ENCODE results near the gene ZNRF3. TPM values are rescaled to one million over a fixed set of nuclear protein-coding genes. Genes with fewer than 3 reads are reported as not detected.

ZNRF3 gene
- total RNA-seq, 1 donor from 2014 or later, result 0.69 TPM

DNA sequence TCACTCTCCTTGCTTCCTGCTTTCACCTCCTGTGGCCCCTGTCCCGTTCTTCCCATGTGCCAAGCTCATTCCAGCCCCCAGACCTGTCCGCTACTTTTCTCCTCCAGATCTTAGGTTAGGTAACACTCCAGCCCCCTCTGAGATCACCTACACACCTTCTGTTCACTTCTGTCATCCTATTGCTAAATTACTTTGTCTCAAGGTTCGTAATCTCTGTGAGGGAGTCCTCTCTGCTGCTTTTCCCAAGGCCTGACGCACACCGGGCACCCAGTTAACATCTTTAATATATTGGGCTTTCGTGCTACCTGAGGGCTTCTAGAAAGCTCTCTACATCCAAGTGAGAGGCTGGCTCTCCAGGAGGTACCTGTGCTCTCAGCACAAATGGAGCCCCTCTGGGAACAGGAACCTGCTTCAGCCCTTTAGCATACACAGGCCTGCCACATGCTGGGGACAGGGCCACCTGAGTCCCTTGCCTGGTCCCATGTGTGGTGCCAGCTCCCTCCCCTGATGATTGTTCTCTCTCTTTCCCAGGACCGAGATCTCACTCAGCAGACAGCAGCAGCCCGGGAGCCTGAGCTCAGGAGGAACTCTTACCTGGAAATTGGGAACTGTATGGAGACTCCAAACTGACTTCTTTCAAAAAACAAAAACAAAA, 169.8 kb downstream of the ZNRF3 start:
- DNase-seq (no peak), ATAC-seq (ENCODE audit: low read depth) (no peak)
- H3K4me3 Mint-ChIP-seq, result no peak overlapping the region
- TF ChIP-seq, protein P1, sequence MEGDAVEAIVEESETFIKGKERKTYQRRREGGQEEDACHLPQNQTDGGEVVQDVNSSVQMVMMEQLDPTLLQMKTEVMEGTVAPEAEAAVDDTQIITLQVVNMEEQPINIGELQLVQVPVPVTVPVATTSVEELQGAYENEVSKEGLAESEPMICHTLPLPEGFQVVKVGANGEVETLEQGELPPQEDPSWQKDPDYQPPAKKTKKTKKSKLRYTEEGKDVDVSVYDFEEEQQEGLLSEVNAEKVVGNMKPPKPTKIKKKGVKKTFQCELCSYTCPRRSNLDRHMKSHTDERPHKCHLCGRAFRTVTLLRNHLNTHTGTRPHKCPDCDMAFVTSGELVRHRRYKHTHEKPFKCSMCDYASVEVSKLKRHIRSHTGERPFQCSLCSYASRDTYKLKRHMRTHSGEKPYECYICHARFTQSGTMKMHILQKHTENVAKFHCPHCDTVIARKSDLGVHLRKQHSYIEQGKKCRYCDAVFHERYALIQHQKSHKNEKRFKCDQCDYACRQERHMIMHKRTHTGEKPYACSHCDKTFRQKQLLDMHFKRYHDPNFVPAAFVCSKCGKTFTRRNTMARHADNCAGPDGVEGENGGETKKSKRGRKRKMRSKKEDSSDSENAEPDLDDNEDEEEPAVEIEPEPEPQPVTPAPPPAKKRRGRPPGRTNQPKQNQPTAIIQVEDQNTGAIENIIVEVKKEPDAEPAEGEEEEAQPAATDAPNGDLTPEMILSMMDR (IDR thresholded peaks at IDR 0.05), result no peak
- POLR2A ChIA-PET, result no interaction called here
- H3K4me1 Mint-ChIP-seq, result no peaks in the 10 kb centered on the region
- no peak overlapping the region for H3K27ac Mint-ChIP-seq
- intact Hi-C loops (cut with micrococcal nuclease), result no loop called here
- peaks cover 5% of the 10 kb centered on the region for H3K27me3 Mint-ChIP-seq
- H3K36me3 Mint-ChIP-seq (ENCODE audit: low read depth), result peaks cover 2% of the 10 kb centered on the region
- CTCF ChIA-PET, result interaction anchor here (1.1 to 1.3 kb wide), 2 partner anchors 10 to 12 kb away, joined by 3 to 4 read pairs; no protein-coding TSS in a partner anchor
- H3K9me3 Mint-ChIP-seq, result no peaks in the 10 kb centered on the region

DNA sequence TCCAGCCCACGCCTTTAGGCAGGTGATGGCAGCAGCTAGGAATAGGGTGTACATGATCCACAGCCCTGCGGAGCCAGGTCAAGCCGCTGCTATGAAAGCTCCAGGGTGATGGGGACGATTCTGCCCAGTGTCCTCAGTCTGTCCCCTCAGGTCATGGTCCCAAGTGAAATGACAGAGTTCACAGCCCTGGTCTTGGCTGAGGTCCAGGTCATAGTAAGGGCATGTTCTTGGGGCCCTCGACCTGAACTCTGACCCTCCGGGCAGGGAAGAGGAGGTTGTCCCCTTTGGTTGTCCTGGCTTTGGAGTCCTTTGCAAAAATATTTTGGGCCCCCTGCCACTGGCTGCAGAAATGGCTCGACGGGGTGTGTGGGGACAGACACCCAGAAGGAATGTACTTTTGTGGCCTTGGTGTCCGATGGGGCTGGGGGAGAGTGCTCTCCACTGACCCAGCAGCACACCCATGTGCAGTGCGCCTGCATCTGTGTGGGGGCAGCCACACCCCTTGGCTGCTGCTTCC, 170.9 kb downstream of the ZNRF3 start:
- no peak overlapping the region for H3K4me3 Mint-ChIP-seq

DNA sequence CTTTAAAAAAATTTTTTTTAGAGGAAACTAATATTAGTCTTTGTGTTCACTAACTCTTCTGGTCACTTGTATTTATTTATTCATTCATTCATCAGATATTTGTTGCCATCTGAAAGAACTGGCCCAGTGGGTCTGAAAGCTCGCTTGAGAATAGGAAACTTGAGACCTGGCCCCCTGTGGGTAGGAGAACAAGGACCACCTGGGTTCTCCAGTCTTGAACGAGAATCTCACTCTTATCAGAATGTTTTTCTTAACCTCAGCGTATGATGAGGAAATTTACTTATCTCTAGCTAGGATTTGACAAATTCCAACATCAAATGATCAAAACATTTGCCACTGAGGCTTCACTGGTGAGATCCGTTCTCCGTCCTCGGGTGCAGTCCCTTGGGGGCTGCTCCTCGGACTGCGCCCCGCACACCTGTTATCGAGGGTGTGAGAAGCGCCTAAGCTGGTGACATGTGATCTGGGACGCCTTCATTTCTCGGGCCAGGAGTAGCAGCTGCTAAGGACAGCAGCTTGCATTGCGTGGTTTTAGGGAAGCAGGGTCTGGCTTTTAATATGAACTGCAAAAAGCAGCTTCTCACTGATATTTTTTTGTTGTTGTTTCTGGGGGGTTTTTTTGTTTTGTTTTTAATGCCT, 171.9 kb downstream of the ZNRF3 start:
- TF ChIP-seq, protein P1 (IDR thresholded peaks at IDR 0.05), result no peak
- Mint-ChIP-seq H3K4me1 (no peaks in the 10 kb centered on the region), H3K27ac (no peak overlapping the region), H3K9me3 (no peaks in the 10 kb centered on the region), H3K36me3 (ENCODE audit: low read depth) (no peaks in the 10 kb centered on the region), H3K4me3 (no peak overlapping the region), H3K27me3 (peaks cover 14% of the 10 kb centered on the region)
- ChIA-PET POLR2A (no interaction called here), CTCF (interaction anchor here (1.4 kb wide), 1 partner anchor 14 kb away, joined by 5 read pairs; no protein-coding TSS in a partner anchor)
- DNase-seq (no peak), ATAC-seq (ENCODE audit: low read depth) (no peak)
- intact Hi-C loops (cut with micrococcal nuclease), result no loop called here

More for the DNA sequence above, 170.9 kb downstream of the ZNRF3 start:
- no peak for ATAC-seq (ENCODE audit: low read depth)
- H3K36me3 Mint-ChIP-seq (ENCODE audit: low read depth), result peaks cover 2% of the 10 kb centered on the region
- no peaks in the 10 kb centered on the region for H3K4me1 Mint-ChIP-seq
- CTCF ChIA-PET, result interaction anchor here (1.4 kb wide), 1 partner anchor 13 kb away, joined by 5 read pairs; no protein-coding TSS in a partner anchor
- peaks cover 13% of the 10 kb centered on the region for H3K27me3 Mint-ChIP-seq
- TF ChIP-seq, protein P1 (IDR thresholded peaks at IDR 0.05), result no peak
- intact Hi-C loops (cut with micrococcal nuclease), result no loop called here
- POLR2A ChIA-PET, result no interaction called here
- no peak for DNase-seq
- H3K27ac Mint-ChIP-seq, result no peak overlapping the region
- H3K9me3 Mint-ChIP-seq, result no peaks in the 10 kb centered on the region

DNA sequence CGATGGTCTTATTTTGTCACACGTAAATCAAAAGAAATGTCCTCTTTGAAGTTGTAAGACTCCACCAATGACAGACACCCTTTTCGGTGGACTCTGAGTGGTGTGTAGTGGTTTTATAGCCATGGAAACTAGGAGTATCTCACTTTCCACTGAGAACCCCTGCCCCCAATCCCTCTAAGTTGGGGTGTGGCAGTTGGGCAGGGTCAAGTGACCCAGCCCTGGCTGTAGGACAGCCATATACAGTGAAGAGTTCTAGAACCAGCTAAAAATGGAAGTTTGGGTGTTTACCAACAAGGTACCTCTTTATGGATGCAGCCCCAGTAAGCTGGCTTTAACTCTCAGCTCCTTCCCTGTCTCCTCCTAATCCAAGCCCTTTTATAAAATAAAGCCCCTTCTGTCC, 173.1 kb downstream of the ZNRF3 start:
- Mint-ChIP-seq H3K27me3 (peaks cover 25% of the 10 kb centered on the region), H3K4me1 (no peaks in the 10 kb centered on the region), H3K36me3 (ENCODE audit: low read depth) (no peaks in the 10 kb centered on the region), H3K9me3 (no peaks in the 10 kb centered on the region), H3K27ac (no peak overlapping the region), H3K4me3 (no peak overlapping the region)
- TF ChIP-seq, protein P1 (IDR thresholded peaks at IDR 0.05), result no peak
- no peak for DNase-seq
- ATAC-seq (ENCODE audit: low read depth), result no peak
- CTCF ChIA-PET, result no interaction called here
- POLR2A ChIA-PET, result no interaction called here
- intact Hi-C loops (cut with micrococcal nuclease), result no loop called here

DNA sequence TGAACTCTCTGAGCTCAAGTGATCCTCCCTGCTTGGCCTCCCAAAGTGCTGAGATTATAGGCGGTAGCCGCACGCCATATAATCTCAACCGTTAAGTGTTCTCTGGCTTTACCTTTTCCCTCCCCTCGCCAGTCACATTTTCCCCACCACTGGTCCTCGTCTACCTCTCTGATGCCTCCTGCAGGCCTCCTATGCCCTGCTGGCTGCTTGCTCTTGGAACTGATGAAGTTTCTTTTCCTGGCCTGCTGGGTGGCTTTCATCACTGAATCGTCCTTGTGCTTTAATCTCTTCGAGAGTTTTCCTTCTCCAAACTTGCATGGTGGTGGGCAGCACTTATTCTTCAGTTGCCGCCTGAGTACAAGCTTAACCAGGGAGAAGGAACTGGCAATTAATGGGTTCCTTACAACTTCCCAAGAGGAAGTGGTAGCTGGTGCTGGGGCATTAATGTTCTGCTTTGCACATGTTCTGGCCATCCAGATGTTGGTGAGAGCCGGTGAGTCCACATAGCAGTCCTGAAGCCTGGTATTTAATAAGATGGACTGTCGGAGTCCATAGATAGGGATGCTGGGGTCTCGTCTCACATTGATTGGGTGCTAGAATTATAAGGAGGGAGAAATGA, 177.0 kb downstream of the ZNRF3 start:
- no peaks in the 10 kb centered on the region for H3K9me3 Mint-ChIP-seq
- intact Hi-C loops (cut with micrococcal nuclease), result no loop called here
- ChIA-PET POLR2A (no interaction called here), CTCF (no interaction called here)
- TF ChIP-seq, protein P1 (IDR thresholded peaks at IDR 0.05), result no peak
- H3K36me3 Mint-ChIP-seq (ENCODE audit: low read depth), result no peaks in the 10 kb centered on the region
- ATAC-seq (ENCODE audit: low read depth) (no peak), DNase-seq (no peak)
- H3K4me3 Mint-ChIP-seq, result no peak overlapping the region
- H3K27ac Mint-ChIP-seq, result no peak overlapping the region
- no peaks in the 10 kb centered on the region for H3K4me1 Mint-ChIP-seq
- peaks cover 41% of the 10 kb centered on the region for H3K27me3 Mint-ChIP-seq

All from activated B cell treated with CpG ODN at 0.5 μM for 24 hours (primary cell).